GM21576 (cell line): ENCODE data around the gene POLR3F.
"Not testable (repeated sequence)": the region's sequence is repeated elsewhere in the genome, so short reads cannot be mapped to it uniquely, and the experiment has no call there.

Experiments
- ATAC-seq: cut with Tn5 transposase; IDR thresholded peaks from one replicate; pipeline ENCODE4 v1.9.1; 2021; ENCODE audit warnings: mild to moderate bottlenecking, moderate library complexity; ENCODE audit not compliant: unreplicated experiment

Gene POLR3F

DNA sequence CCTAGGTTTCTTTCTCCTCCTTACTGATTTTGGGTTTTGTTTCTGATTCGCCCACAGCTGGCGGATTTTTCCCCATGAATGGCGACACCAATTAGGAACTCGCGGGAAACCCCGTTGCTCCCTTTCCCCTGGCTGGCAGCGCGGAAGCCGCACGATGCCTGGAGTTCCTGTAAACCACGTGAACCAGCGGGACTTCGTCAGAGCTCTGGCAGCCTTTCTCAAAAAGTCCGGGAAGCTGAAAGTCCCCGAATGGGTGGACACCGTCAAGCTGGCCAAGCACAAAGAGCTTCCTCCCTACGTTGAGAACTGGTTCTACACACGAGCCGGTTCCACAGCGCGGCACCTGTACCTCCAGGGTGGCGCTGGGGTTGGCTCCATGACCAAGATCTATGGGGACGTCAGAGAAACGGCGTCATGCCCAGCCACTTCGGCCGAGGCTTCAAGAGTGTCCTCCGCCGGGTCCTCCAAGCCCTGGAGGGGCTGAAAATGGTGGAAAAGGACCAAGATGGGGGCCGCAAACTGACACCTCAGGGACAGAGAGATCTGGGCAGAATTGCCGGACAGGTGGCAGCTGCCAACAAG, 37.4 kb downstream of the POLR3F start:
- ATAC-seq = no peak

DNA sequence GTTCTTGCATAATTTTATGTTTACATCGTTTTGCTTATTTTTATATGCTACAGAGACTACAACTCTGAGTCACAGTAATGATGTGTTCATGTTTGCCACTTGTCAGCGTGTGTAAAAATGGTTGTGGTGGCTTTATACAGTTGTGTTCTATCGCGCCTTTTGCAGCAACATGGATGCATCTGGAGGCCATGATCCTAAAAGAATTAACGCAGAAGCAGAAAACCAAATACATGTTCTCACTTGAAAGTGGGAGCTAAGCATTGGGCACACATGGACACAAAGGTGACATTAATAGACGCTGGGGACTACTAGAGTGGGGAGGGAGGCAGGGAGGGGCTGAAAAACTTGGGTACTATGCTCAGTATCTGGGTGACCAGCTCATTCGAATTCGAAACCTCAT, 39.6 kb downstream of the POLR3F start:
- ATAC-seq = no peak

DNA sequence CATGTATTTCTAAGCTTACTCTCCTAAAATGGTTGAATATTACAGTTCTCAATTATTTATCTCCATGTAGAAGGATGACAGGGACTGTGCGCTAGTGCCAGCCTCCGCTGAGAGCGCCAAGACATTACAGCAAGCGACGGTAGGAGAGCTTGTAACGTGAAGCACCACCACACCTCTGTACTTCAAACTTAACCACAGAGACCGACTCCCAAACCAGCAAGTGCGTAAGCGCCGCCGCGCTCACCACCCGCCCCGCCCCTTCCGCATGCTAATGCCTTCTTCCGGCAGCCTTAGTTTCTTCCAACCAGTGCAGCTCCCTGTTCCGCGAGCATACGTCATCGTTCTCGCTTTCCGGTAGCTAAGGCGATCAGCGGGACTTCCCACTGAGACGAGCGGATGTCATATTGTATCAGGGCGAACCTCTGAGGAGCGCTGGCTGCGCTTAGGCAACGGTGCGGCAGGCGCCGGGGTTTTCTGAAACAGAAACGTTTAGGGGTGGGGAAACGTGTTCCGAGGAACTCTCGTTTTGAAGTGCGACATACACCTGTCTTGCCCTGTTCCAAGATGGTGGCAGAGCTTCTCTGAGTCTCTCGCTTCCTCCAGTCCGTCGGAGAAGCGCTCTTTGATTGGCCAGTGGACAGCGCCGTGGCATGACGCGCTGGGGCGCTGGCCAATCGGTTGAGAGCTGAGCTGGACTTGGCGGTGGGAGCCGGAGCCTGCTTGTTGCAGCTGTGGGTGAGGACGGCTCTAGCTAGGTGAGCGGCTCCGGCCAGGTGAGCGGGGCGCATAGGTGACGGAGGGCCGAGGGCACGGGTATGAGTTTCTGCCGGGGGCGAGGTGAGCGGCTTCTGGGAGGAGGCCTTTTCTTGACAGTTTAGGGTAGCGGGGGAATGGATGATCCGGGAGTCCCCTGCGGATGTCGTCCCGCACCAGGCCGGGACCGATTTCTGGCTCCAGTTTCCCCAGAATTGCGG, 40.3 kb downstream of the POLR3F start, which contains the start of gene SEC23B:
Gene SEC23B, plus strand, starts transcription at position 723 of the 974 bp plus-strand sequence. CDS start 2,896 bp downstream, outside the sequence.
- ATAC-seq = peak; percentile 93

DNA sequence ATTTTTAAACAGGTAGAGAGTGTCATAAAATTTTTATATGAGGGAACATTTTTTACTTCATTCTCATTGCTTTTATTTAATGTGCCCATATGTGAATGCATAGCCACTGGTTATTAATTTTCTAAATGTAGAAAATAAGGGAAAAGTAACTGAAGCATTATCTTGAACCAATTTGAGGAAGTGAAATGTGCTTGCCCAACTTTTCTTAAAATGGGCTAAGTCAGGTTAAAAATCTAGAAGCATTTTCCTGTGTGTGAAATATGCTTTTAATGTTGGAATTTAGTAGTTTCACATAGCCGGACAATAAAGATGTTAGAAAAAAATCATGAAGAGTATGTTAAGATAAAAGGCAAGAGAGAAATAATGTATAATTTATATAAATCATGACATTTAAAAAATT, 44.4 kb downstream of the POLR3F start:
- no peak for ATAC-seq

DNA sequence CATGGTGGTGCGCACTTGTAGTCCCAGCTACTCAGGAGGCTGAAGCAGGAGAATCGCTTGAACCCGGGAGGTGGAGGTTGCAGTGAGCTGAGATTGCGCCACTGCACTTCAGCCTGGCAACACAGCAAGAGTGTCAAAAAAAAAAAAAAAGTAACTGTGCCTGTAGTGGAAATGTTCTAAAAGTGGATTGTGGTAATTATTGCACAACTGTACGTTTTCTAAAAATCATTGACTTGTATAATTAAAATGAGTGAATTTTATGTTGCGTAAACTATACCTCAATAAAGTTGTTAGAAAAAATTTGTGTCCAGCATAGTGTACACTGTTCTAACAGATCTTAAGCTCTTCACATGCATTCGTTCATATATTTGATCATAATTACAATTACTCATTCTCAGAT, 46.0 kb downstream of the POLR3F start:
- no peak for ATAC-seq

DNA sequence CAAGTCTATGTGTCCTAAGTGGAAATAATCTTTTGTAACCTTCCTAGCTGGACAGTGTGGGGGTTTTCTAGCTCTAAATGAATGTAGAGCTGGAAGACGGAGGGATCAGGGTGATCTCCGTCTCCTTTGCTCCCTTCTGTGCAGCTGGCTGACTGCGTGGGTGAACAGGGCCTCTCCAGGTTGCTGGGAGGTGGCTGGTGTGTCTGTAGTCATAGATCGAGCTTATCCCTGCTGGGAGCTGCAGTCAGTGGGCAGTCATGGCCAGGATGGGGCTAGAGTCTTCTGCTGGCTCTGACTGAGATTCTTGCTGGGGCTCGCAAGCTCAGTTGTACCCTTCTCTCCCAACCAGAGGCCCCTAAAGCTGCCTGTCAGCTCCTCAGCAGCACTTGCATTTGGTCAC, 46.9 kb downstream of the POLR3F start:
- ATAC-seq = no peak

DNA sequence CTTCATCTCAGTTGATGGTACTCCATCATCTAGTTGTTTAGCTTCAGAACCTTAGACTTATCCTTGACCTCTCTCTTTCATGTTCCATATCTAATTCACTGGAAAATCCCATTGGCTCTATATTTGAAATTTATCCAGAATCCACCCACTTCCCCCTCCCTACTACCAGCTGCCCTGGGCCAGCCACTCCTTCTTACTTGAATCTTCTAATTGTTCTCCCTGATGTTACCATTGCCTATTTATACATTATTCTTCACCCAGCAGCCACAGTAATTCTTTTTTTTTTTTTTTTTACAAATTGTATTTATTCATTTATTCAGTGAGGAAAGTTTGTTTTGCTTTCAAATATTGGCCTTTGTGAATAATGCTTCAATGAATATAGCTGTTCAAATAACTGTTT, 48.8 kb downstream of the POLR3F start:
- no peak for ATAC-seq

DNA sequence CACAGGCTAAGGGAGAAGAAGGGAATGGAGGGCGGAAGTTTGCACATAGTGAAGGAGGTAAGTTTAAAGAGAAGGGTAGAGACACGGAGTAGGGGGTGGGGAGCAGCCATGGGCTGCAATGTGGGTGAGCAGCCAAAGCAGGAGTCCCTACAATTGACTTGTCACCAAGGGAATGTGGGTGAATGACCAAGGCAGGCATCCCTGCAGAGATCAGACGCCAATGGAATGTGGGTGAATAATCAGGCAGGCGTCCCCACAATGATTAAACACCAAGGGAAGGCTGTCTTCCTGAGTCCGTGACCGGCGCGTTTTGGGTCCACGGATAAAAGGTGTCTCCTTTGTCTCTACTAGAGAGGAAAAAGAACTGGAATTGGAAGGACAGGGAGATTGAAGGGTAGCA, 54.9 kb downstream of the POLR3F start:
- ATAC-seq = not testable (repeated sequence)

DNA sequence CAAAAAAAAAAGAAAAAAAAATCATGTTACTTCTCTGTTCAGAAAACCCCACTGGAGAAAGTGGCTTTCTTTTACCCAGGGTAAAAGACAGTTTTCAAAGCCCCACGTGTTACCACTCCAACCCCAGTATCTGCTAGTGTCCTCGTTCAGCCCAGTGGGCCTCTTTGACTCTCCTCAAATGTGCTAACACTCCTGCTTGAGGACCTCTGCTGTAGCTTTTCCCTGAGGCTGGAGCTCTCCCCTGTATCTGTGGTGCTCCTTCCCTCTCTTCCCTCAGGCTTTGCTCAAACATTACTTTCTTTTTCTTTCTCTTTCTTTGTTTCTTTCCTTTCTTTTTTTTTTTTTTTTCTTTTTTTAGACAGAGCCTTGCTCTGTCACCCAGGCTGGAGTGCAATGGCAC, 55.9 kb downstream of the POLR3F start:
- ATAC-seq = no peak

DNA sequence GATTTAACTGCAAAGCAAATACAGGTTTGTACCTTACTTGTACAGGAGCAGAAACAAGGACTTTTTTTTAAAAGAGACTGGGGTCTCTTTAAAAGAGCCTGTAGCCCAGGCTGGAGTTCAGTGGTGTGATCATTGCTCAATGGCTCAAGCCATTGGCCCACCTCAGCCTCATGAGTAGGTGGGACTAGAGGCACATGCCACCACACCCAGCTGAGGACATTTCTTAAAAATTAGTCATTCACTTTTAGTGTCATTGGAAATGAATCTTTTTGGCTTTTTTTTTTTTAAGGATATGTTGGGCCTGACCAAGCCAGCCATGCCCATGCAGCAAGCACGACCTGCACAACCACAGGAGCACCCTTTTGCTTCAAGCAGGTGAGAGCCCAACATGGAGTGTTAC, 57.5 kb downstream of the POLR3F start:
- no peak for ATAC-seq

DNA sequence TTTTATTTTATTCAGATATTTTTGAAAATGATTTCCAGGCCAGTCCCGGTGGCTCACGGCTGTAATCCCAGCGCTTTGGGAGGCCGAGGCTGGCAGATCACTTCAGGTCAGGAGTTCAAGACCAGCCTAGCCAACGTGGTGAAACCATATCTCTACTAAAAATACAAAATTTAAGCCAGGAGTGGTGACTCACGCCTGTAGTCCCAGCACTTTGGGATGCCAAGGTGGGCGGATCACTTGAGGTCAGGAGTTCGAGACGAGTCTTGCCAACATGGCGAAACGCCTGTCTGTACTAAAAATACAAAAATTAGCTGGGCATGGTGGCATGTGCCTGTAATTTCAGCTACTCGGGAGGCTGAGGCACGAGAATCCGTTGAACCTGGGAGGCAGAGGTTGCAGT, 59.6 kb downstream of the POLR3F start:
- ATAC-seq = not testable (repeated sequence)

DNA sequence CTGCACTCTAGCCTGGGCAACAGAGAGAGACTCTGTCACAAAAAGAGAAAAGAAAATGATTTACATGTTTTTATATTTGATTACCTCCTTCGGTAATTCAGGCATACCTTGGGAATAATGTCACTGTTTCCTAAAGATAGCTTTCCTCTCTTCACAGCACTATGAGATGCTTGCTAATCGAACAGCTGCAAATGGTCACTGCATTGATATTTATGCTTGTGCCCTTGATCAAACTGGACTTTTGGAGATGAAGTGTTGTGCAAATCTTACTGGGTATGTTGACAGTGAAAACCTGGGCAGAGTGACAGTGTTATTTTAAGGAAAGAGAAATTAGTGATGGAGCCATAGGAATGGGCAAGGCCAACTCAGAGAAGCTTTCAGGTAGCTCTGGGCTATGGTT, 60.1 kb downstream of the POLR3F start:
- no peak for ATAC-seq

DNA sequence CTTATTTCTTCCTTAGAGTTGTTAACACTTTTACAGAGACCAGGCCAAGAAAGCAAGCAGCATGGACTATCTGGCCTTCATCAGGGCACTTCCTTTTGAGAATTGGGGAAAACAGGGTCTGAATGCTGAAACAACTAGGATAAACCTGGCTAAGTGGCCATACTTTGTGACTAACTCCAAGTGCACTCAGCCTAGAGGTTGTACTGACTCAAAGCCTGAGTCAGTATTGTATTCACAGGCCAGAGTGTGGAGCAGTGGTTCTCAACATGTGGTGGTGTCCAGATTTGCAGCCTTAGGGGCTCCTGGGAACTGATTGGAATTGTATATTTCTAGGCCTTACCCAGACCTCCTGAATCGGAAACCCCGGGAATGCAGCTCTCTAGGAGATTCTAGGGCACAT, 60.6 kb downstream of the POLR3F start:
- ATAC-seq = no peak

DNA sequence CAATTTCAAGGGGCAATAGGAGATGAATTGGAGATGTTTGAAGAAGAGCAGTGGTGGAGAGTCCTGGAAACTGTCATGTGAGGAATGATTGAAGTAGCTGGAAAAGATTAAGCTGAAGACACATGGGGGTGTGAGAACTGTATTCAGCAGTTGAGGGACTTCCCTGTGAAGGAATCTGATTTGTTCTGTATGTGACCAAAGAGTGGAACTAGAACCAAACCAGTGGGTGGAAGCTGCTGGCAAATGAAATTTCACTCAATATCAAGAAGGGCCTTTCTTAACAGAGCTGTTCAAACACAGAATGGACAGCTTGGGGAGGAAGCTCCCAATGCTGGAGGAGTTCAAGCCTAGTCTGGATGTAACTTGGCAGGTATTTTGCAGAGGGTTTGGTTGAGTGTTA, 61.9 kb downstream of the POLR3F start:
- ATAC-seq = no peak

DNA sequence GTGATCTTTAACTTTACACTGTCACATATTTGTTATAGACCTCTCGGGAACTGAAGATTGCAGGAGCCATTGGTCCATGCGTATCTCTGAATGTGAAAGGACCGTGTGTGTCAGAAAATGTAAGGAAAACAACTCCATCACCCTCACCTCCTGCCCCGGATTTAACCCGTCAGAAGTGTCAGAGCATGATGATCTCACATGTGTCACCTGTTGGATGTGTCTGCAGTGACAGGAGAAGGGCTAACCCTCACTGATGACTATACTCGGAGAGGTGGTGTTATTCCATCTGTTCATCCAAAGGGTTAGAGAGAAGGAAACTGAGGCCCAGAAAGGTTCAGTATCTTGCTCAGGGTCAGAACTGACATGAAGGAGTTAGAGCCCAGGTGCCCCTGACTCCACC, 65.4 kb downstream of the POLR3F start:
- no peak for ATAC-seq

DNA sequence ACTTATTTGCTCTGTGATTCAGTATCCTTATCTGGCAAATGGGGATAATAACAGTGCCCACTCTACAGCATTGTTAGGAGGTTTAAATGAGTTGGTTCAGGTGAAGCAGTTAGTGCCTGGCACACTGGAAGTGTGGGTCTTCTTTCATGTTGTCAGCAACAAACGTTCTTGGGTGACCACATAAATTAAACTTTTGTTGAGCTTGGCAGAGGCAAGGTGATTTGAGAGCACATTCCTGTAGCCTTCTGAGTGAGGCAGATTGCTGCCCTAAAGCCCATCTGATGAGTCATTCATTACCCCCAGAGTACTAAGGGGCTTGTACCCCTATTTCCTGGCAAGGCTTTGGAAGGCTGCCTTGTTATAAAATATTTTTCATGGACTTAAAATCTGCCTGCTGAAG, 66.3 kb downstream of the POLR3F start:
- ATAC-seq = no peak

DNA sequence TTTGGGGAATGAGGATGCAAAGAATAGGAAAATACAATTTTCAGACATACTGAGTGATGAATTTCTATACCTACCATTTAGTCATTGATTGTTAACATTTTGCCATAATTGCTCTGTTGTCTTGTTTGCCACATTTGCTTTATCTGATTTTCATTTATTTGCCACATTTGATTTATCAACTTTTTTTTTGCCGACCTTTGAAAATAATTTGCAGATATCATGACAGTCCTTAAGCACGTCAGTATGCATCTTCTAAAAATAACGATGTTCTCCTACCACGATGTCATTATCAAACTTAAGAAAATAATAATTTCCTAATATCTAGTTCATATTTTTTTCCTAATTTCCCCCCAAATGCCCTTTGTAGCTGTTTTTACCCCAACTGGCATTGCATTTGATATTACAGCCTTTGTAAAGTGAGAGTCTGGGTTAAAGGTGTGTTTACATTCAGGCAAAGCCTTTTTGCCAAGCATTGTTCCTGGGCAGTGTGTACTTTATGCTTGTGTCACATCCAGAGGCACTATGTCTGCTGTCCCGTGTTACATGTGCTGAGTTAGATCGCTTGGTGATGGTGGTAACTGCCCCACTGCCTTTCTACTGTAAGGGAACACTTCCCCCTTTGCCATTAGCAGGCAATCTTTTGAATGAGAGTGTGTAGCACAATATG, 66.9 kb downstream of the POLR3F start:
- no peak for ATAC-seq
